ENCODE measurements around the gene SNX21. TPM values are rescaled to one million over a fixed set of nuclear protein-coding genes. Genes with fewer than 3 reads are reported as not detected.
A peak's percentile ranks its signal among the peaks of the same experiment; 100 is the strongest.

Gene SNX21
- total and polyA plus RNA-seq, 2 experiments from 2014 or later = 42.7 to 270 TPM

DNA sequence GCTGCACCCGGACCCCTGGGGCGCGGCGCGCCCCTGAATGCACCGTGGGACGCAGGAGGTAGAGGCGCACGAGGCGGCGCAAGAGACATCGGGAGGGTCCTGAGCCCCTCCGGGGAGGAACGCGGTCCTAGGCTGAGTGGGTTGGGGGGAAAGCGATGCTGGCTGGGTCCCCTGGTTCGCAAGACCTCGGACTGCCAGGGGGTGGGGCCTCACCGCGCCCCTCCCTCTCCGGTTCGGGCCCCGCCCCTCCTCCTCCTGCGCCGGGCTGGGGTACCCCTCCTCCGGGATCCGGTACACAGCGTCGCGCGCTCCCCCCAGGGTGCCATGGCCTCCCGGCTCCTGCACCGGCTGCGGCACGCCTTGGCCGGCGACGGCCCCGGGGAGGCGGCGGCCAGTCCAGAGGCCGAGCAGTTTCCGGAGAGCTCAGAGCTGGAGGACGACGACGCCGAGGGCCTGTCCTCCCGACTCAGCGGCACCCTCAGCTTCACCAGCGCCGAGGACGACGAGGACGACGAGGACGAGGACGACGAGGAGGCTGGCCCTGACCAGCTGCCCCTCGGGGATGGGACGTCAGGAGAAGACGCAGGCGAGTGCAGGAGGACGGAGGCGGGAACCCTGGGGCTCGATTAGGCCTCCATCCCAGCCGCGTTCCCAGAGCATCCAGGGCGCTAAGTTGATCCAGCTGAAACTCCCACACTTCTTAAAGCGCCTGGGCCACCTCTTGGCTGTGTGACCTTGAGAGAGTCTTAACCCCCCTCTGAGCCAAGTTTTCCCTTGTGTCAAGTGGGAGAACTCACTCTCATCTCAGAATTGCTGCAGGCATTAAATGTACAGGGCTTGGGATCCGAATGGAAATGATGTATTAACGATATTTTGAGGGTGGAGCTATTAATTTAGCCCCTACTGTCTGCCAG lies 541 bp downstream of the SNX21 start:
- Histone ChIP-seq H3K36me3 (no peaks in the 10 kb centered on the region), H3K4me3 (peak overlapping the region; percentile 66), H3K27me3 (no peaks in the 10 kb centered on the region), H3K27ac (peak overlapping the region; percentile 87), H3K9me3 (ENCODE audit: low read depth) (no peaks in the 10 kb centered on the region), H3K4me1 (ENCODE audit: low read depth) (peaks cover 26% of the 10 kb centered on the region)
- TF ChIP-seq, protein P1, sequence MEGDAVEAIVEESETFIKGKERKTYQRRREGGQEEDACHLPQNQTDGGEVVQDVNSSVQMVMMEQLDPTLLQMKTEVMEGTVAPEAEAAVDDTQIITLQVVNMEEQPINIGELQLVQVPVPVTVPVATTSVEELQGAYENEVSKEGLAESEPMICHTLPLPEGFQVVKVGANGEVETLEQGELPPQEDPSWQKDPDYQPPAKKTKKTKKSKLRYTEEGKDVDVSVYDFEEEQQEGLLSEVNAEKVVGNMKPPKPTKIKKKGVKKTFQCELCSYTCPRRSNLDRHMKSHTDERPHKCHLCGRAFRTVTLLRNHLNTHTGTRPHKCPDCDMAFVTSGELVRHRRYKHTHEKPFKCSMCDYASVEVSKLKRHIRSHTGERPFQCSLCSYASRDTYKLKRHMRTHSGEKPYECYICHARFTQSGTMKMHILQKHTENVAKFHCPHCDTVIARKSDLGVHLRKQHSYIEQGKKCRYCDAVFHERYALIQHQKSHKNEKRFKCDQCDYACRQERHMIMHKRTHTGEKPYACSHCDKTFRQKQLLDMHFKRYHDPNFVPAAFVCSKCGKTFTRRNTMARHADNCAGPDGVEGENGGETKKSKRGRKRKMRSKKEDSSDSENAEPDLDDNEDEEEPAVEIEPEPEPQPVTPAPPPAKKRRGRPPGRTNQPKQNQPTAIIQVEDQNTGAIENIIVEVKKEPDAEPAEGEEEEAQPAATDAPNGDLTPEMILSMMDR (IDR thresholded peaks at IDR 0.05; ENCODE audit: low read depth, low read length) = no peak
- DNase-seq (ENCODE audit: low read depth in 1 of 2, low spot score in 1 of 2) = peak; percentile 69 to 75

DNA sequence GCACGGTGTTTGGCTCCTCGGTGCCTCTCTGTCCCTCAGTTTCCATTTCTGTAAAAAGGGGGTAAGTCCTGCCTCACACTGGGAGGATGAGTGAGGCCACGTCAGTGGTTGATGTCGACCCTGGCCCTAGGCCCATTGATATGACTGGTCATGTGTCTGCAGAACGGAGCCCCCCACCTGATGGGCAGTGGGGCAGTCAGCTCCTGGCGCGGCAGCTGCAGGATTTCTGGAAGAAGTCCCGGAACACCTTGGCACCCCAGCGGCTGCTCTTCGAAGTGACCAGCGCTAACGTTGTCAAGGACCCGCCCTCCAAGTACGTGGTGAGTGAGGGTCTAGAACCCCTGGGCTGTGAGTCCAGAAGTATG lies 1.2 kb downstream of the SNX21 start:
- Histone ChIP-seq H3K27ac (no peak overlapping the region), H3K4me3 (peak overlapping the region; percentile 66), H3K4me1 (ENCODE audit: low read depth) (peaks cover 23% of the 10 kb centered on the region), H3K36me3 (no peaks in the 10 kb centered on the region), H3K27me3 (no peaks in the 10 kb centered on the region), H3K9me3 (ENCODE audit: low read depth) (no peaks in the 10 kb centered on the region)
- DNase-seq (ENCODE audit: low read depth in 1 of 2, low spot score in 1 of 2) = no peak
- TF ChIP-seq, protein P1 (IDR thresholded peaks at IDR 0.05; ENCODE audit: low read depth, low read length) = no peak

DNA sequence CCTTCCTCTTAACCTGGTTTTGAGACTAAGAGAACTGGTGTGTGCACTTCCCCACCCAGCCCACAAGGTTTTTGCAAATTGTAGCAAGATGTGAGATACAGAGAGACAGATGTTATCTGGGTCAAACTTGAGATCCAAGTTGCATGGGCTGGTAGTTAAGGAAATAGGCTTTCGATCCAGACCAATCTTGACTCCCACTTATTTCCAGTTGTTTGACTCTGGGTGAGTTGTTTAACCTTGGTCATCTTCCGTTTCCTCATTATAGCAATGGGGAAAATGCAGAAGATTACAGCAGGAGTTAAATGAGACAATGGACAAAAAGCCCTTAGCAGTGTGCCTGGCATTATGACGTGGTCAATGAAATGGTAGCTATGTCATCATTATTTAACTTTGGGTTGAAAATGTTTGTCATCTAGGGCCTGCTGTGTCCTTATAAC lies 1.7 kb downstream of the SNX21 start:
- Histone ChIP-seq H3K27me3 (no peaks in the 10 kb centered on the region), H3K4me1 (ENCODE audit: low read depth) (peaks cover 23% of the 10 kb centered on the region), H3K9me3 (ENCODE audit: low read depth) (no peaks in the 10 kb centered on the region), H3K4me3 (no peak overlapping the region), H3K27ac (peak overlapping the region; percentile 26), H3K36me3 (no peaks in the 10 kb centered on the region)
- TF ChIP-seq, protein P1 (IDR thresholded peaks at IDR 0.05; ENCODE audit: low read depth, low read length) = no peak
- DNase-seq (ENCODE audit: low read depth in 1 of 2, low spot score in 1 of 2) = no peak

DNA sequence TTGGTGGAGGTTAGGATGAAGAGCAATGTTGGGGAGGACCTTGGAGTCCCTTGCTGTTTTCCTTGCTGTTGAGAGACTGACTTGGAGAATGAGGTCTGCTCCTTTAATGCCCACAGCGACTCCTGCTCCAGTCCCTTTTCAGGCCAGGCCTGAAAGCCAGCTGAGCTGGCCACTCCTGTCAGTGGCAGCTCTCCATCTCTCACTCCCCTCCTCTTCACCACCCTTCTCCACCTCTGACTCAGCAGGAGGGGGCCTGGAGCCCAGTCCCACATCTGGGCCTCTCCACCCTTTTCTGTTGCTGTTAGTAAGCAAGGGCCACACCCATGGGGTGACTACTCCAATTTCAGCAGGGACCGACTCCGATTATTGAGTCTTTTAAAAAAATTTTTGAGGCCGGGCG lies 2.2 kb downstream of the SNX21 start:
- DNase-seq (ENCODE audit: low read depth in 1 of 2, low spot score in 1 of 2) = no peak
- TF ChIP-seq, protein P1 (IDR thresholded peaks at IDR 0.05; ENCODE audit: low read depth, low read length) = no peak
- Histone ChIP-seq H3K4me1 (ENCODE audit: low read depth) (peaks cover 23% of the 10 kb centered on the region), H3K9me3 (ENCODE audit: low read depth) (no peaks in the 10 kb centered on the region), H3K27me3 (no peaks in the 10 kb centered on the region), H3K36me3 (peaks cover under 1% of the 10 kb centered on the region), H3K27ac (peak overlapping the region; percentile 26), H3K4me3 (no peak overlapping the region)

DNA sequence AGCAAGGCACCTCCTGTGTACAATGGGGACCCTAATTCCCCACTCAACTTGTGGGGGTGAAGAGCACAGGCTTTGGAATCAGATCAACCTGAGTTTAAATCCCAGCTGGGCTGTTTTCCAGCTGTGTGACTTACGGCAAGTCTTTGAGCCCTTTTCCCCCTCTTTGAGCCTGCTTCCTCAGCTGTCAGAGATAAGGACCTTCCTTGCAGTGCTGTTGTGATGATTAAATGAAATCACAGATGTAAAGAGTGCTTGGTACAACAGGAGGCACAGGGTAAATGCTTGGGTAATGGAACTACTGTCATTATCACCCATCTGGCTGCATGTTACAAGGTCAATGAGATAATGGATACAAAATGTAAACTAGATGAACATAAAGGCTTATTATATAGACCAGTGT lies 3.2 kb downstream of the SNX21 start:
- H3K4me3 ChIP-seq = no peak overlapping the region
- H3K27me3 ChIP-seq = no peaks in the 10 kb centered on the region
- H3K9me3 ChIP-seq (ENCODE audit: low read depth) = no peaks in the 10 kb centered on the region
- peaks cover 7% of the 10 kb centered on the region for H3K36me3 ChIP-seq
- peak overlapping the region; percentile 37 for H3K27ac ChIP-seq
- DNase-seq (ENCODE audit: low read depth in 1 of 2, low spot score in 1 of 2) = peak in 1 of 2 donors; percentile 60
- TF ChIP-seq, protein P1 (IDR thresholded peaks at IDR 0.05; ENCODE audit: low read depth, low read length) = no peak
- H3K4me1 ChIP-seq (ENCODE audit: low read depth) = peaks cover 23% of the 10 kb centered on the region

Data from cardiac muscle cell (in vitro differentiated cells and primary cell).